HepG2 (cell line): ENCODE data around the gene CAMK1. TPM values are rescaled to one million over a fixed set of nuclear protein-coding genes. Genes with fewer than 3 reads are reported as not detected.
A peak's percentile ranks its signal among the peaks of the same experiment; 100 is the strongest.

ENCODE experiments used
- ARNTL ChIP-seq: sonication (generic); formaldehyde crosslinking; IDR thresholded peaks from 2 replicates; pipeline ENCODE4 v1.4.0; 2020; ENCODE audit warnings: mild to moderate bottlenecking, missing genetic modification reagents
- ELF3 ChIP-seq: IDR thresholded peaks from 2 replicates; pipeline ENCODE4 v1.6.1; 2016; ENCODE audit warnings: missing genetic modification reagents, missing compliant biosample characterization
- GATA4 ChIP-seq: sonication (generic); IDR thresholded peaks from 2 replicates; pipeline ENCODE4 v1.6.1; 2016; ENCODE audit warnings: antibody characterized with exemption, low read depth, borderline replicate concordance
- KDM1A ChIP-seq: IDR thresholded peaks from 2 replicates; pipeline ENCODE4 v1.6.1; 2016; ENCODE audit warnings: missing compliant biosample characterization
- KDM5A ChIP-seq: fragments of 200-600 bp; sonication (generic); IDR thresholded peaks from 2 replicates; pipeline ENCODE4 v1.7.0; 2018; ENCODE audit warnings: antibody characterized with exemption, mild to moderate bottlenecking, low read length, borderline replicate concordance
- MXD4 ChIP-seq: IDR thresholded peaks from 2 replicates; pipeline ENCODE4 v1.6.1; 2016; ENCODE audit warnings: mild to moderate bottlenecking, missing biosample characterization, missing genetic modification reagents
- MXI1 ChIP-seq: IDR thresholded peaks from 3 replicates; pipeline ENCODE4 v1.6.1; 2012; ENCODE audit warnings: low read depth, low read length, inconsistent platforms, borderline replicate concordance
- NPAS2 ChIP-seq: sonication (generic); formaldehyde crosslinking; IDR thresholded peaks from 2 replicates; pipeline ENCODE4 v1.8.0; 2022; ENCODE audit warnings: mild to moderate bottlenecking, missing genetic modification reagents, borderline replicate concordance
- PAWR ChIP-seq: sonication (generic); formaldehyde crosslinking; IDR thresholded peaks from 2 replicates; pipeline ENCODE4 v1.4.0; 2020; ENCODE audit warnings: missing genetic modification reagents, mild to moderate bottlenecking, borderline replicate concordance
- SOX13 ChIP-seq, 3 experiments: fragments of 450-650 bp in 1 of 3; sonication (generic) in 1 of 3; formaldehyde crosslinking in 1 of 3; IDR thresholded peaks in 2 of 3; conservative IDR thresholded peaks in 1 of 3; 2 replicates each; pipeline versions ENCODE4 v1.5.0 to v1.6.1; 2016 to 2020; ENCODE audit warnings: antibody characterized with exemption in 1 of 3, mild to moderate bottlenecking in 1 of 3, missing compliant biosample characterization in 1 of 3, missing genetic modification reagents in 1 of 3, moderate library complexity in 1 of 3
- TOPORS ChIP-seq: sonication (generic); formaldehyde crosslinking; IDR thresholded peaks from 2 replicates; pipeline ENCODE4 v1.8.0; 2023; ENCODE audit warnings: mild to moderate bottlenecking, missing genetic modification reagents
- ZBTB20 ChIP-seq: sonication (generic); formaldehyde crosslinking; IDR thresholded peaks from 2 replicates; pipeline ENCODE4 v1.8.1; 2023; ENCODE audit warnings: missing genetic modification reagents, low read depth, mild to moderate bottlenecking, borderline replicate concordance
- ZFX ChIP-seq: sonication (generic); formaldehyde crosslinking; IDR thresholded peaks from 2 replicates; pipeline ENCODE4 v1.4.0; 2020; ENCODE audit warnings: mild to moderate bottlenecking, low read depth, missing genetic modification reagents, moderate library complexity
- ZMYM2 ChIP-seq: sonication (generic); formaldehyde crosslinking; IDR thresholded peaks from 2 replicates; pipeline ENCODE4 v1.8.0; 2022; ENCODE audit warnings: mild to moderate bottlenecking, missing genetic modification reagents
- ZMYM3 ChIP-seq: sonication (generic); formaldehyde crosslinking; IDR thresholded peaks from 2 replicates; pipeline ENCODE4 v1.5.1; 2020; ENCODE audit warnings: mild to moderate bottlenecking, missing genetic modification reagents
- ZNF547 ChIP-seq: sonication (generic); formaldehyde crosslinking; IDR thresholded peaks from 2 replicates; pipeline ENCODE4 v1.5.1; 2020; ENCODE audit warnings: mild to moderate bottlenecking, missing genetic modification reagents
- ZNF557 ChIP-seq: sonication (generic); formaldehyde crosslinking; IDR thresholded peaks from 2 replicates; pipeline ENCODE4 v1.4.0; 2020; ENCODE audit warnings: missing genetic modification reagents
- ZNF589 ChIP-seq: sonication (generic); formaldehyde crosslinking; conservative IDR thresholded peaks from 2 replicates; pipeline ENCODE4 v1.8.0; 2022; ENCODE audit warnings: mild to moderate bottlenecking, moderate library complexity, missing genetic modification reagents
- ZNF629 ChIP-seq: sonication (generic); formaldehyde crosslinking; conservative IDR thresholded peaks from 2 replicates; pipeline ENCODE4 v1.5.0; 2020; ENCODE audit warnings: missing genetic modification reagents
- ZNF792 ChIP-seq: IDR thresholded peaks from 2 replicates; pipeline ENCODE4 v1.6.1; 2016
- ZNF816 ChIP-seq: sonication (generic); formaldehyde crosslinking; IDR thresholded peaks from 2 replicates; pipeline ENCODE4 v1.8.0; 2022; ENCODE audit warnings: missing genetic modification reagents, mild to moderate bottlenecking, borderline replicate concordance
- ZSCAN31 ChIP-seq: sonication (generic); formaldehyde crosslinking; IDR thresholded peaks from 2 replicates; pipeline ENCODE4 v1.5.0; 2020; ENCODE audit warnings: low read depth, mild to moderate bottlenecking, missing genetic modification reagents
- polyA plus RNA-seq, 8 experiments: library from polyadenylated mRNA; depleted of rRNA in 3 of 8; stranded (reverse) in 7 of 8; unstranded in 1 of 8; fragments of >200 nt; fragmentation: Illumina TruSeq in 4 of 8; extraction: Trizol in 4 of 8; gene quantifications; 2 replicates each; pipeline versions ENCODE4 v1.2.1 to v1.2.3, GENCODE V29; 2011 to 2016; ENCODE audit warnings: low read depth in 4 of 8, missing spikeins in 1 of 8, mixed read lengths in 1 of 8; ENCODE audit not compliant: insufficient read depth in 1 of 8
- total RNA-seq, 5 experiments: library from RNA; depleted of rRNA; stranded (reverse); fragments of >200 nt; fragmentation: Illumina TruSeq; extraction: Trizol; gene quantifications; 2 replicates each; pipeline ENCODE4 v1.2.3, GENCODE V29; 2016; ENCODE audit warnings: low read depth in 1 of 5
- TF ChIP-seq, protein P1 (sequence below): sonication (generic); formaldehyde crosslinking; IDR thresholded peaks from 2 replicates; pipeline ENCODE4 v1.4.0; 2020; ENCODE audit warnings: missing genetic modification reagents

The CAMK1 gene
- total and polyA plus RNA-seq, 2 of the 13 experiments (the other 11 are each of a cell fraction or from before 2014, with no cell fraction given): 26.4 to 53.3 TPM

DNA sequence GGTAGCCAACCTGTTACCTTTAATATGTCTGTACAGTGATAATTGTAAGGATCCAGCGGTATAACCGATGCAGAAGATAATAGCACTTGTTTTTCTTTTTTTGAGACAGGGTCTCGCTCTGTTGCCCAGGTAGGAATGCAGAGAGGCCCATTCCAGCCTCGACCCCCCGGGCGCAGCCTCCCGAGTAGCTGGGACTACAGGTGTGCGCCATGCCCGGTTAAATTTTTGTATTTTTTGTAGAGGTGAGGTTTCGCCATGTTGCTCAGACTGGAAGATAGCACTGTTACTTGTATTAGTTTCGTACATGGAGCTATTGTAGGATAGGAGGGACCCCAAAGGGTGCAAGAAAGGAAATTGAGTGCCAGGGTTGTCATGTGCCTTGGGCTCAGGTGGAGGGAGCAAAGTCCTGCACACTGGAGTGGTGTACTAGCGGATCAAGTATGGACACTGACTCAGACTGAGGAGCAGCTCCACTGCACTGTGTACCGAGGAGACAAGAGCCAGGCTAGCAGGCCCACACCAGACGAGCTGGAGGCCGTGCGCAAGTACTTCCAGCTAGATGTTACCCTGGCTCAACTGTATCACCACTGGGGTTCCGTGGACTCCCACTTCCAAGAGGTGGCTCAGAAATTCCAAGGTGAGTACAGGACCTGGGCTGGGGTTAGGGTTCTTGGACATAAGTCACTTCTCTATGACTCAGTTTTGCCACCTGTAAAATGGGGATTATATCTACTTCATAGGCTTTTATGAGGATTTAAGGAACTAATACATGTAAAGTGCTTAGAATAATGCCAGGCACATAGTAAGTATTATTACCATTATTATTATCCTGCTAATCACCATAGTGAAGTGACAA is 19.0 kb downstream of the CAMK1 start (continued):
- TF ChIP-seq TOPORS (CRISPR knock-in tag): 0 out of 2 replicates have a peak, but pooled peaks have one; percentile 13
- peak; percentile 31; the same call in 1 of the 2 replicates for TF ChIP-seq KDM1A
- no peak for TF ChIP-seq ARNTL (CRISPR knock-in tag)
- TF ChIP-seq, protein P1, sequence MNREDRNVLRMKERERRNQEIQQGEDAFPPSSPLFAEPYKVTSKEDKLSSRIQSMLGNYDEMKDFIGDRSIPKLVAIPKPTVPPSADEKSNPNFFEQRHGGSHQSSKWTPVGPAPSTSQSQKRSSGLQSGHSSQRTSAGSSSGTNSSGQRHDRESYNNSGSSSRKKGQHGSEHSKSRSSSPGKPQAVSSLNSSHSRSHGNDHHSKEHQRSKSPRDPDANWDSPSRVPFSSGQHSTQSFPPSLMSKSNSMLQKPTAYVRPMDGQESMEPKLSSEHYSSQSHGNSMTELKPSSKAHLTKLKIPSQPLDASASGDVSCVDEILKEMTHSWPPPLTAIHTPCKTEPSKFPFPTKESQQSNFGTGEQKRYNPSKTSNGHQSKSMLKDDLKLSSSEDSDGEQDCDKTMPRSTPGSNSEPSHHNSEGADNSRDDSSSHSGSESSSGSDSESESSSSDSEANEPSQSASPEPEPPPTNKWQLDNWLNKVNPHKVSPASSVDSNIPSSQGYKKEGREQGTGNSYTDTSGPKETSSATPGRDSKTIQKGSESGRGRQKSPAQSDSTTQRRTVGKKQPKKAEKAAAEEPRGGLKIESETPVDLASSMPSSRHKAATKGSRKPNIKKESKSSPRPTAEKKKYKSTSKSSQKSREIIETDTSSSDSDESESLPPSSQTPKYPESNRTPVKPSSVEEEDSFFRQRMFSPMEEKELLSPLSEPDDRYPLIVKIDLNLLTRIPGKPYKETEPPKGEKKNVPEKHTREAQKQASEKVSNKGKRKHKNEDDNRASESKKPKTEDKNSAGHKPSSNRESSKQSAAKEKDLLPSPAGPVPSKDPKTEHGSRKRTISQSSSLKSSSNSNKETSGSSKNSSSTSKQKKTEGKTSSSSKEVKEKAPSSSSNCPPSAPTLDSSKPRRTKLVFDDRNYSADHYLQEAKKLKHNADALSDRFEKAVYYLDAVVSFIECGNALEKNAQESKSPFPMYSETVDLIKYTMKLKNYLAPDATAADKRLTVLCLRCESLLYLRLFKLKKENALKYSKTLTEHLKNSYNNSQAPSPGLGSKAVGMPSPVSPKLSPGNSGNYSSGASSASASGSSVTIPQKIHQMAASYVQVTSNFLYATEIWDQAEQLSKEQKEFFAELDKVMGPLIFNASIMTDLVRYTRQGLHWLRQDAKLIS (CRISPR knock-in tag): no peak
- no peak for TF ChIP-seq PAWR (CRISPR knock-in tag)
- TF ChIP-seq ZNF557: no peak
- peak; percentile 63; the same call in 1 of the 2 replicates for TF ChIP-seq MXD4 (CRISPR knock-in tag)
- no peak for TF ChIP-seq ZSCAN31 (CRISPR knock-in tag)
- peak; percentile 74 for TF ChIP-seq ZMYM3 (CRISPR knock-in tag)
- TF ChIP-seq ZBTB20 (CRISPR knock-in tag): no peak
- 0 out of 2 replicates have a peak, but pooled peaks have one; percentile 26 for TF ChIP-seq ZNF792 (CRISPR knock-in tag)
- no peak for TF ChIP-seq GATA4
- TF ChIP-seq ELF3 (CRISPR knock-in tag): 0 out of 2 replicates have a peak, but pooled peaks have one; percentile 12
- TF ChIP-seq ZMYM2 (CRISPR knock-in tag): no peak
- no peak for TF ChIP-seq NPAS2
- TF ChIP-seq MXI1: peak; percentile 29; the same call in 1 of the 3 replicates
- TF ChIP-seq KDM5A: peak; percentile 24
- TF ChIP-seq ZNF589: no peak; the same call in 1 of the 2 replicates
- no peak for TF ChIP-seq ZNF547 (CRISPR knock-in tag)
- 0 out of 2 replicates have a peak, but pooled peaks have one; percentile 1 for TF ChIP-seq SOX13 (IDR thresholded peaks at IDR 0.05)
- TF ChIP-seq SOX13 (CRISPR knock-in tag; conservative IDR thresholded peaks at IDR 0.05 in 1 of 2, IDR thresholded peaks at IDR 0.05 in 1 of 2): no peak
- no peak for TF ChIP-seq ZFX (CRISPR knock-in tag)
- TF ChIP-seq ZNF629: peak; percentile 97
- TF ChIP-seq ZNF816 (CRISPR knock-in tag): no peak
